ENCODE measurements around the gene USP34. TPM values are rescaled to one million over a fixed set of nuclear protein-coding genes. Genes with fewer than 3 reads are reported as not detected.

Gene USP34
- total RNA-seq, 1 donor from 2014 or later = 93.8 TPM

DNA sequence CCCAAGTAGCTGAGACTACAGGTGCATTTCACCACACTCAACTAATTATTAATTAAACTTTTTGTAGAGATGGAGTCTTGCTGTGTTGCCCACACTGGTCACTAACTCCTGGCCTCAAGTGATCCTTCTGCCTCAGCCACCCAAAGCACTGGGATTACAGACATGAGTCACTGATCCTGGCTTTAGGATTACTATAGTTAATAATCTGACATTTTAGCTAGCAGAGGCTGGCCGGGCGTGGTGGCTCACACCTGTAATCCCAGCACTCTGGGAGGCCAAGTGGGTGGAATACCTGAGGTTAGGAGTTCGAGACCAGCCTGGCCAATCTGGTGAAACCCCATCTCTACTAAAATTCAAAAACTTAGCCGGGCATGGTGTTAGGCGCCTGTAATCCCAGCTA, 39.5 kb downstream of the USP34 start:
- no peak for DNase-seq
- intact Hi-C loops (cut with micrococcal nuclease) = no loop called here
- H3K4me3 Mint-ChIP-seq = no peak overlapping the region
- H3K4me1 Mint-ChIP-seq = peaks cover 34% of the 10 kb centered on the region
- H3K36me3 Mint-ChIP-seq (ENCODE audit: low read depth) = peaks cover 3% of the 10 kb centered on the region
- H3K27me3 Mint-ChIP-seq = no peaks in the 10 kb centered on the region
- no peak overlapping the region for H3K27ac Mint-ChIP-seq
- H3K9me3 Mint-ChIP-seq = no peaks in the 10 kb centered on the region

DNA sequence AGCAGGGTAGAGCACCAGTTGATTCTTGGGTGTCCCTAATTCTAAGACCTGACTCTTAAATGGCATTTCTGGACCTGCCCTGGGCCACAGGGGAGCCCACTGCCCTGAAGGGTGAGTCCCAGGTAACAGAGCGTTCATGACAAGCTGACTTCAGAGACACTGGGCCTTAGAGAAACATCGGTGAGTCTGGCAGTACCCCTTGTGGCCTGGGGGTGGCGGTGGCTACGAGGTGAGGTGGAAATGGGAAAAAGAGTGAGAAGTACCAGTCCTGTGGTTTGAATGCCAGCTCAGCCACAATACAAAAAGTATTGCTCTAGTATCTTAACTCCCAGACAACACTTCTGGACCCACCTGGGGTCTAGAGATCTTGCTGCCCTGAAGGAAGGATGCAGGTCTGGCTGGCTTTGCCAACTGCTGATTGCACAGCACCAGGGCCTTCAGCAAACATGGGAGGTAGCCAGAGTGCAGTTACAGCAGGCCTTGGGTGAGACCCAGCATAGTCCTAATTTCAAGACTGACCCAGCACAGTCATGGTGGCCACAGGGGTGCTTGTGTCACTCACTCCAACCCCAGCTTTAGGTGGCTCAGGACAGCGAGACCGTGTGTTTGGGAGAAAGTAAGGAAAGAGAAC, 44.5 kb downstream of the USP34 start:
- Mint-ChIP-seq H3K27ac (peak overlapping the region; percentile 69), H3K36me3 (ENCODE audit: low read depth) (peaks cover 2% of the 10 kb centered on the region), H3K9me3 (no peaks in the 10 kb centered on the region), H3K27me3 (no peaks in the 10 kb centered on the region), H3K4me1 (peaks cover 40% of the 10 kb centered on the region), H3K4me3 (no peak overlapping the region)
- intact Hi-C loops (cut with micrococcal nuclease) = loop anchor here (1.0 to 10.0 kb wide), 4 partner anchors 44 to 366 kb away; partner anchors contain the start of gene XPO1
- DNase-seq = peak; percentile 89

DNA sequence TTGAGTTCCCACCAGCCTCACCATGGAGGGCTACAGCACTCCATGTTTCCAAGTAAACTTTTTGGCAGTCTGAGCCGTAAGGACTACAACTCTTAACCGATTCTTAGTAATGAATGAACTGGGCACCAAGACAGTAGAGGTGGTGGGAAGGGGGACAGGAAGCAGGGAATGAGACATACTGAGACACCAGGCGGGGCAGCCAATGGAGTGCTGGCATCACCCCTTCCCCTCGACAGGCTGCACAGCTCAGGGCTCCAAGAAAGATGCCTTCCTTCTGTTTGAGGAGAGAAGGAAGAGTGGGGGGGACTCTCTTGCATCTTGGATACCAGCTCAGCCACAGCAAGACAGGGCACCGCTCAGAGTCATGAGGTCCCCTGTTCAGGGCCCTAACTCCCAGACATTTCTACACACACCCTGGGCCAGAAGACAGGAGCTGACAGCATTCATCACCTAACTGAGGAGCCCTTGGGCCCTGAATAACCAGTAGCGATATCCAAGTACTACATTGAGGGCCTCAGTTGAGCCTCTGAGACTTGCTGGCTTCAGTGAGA, 45.2 kb downstream of the USP34 start:
- H3K36me3 Mint-ChIP-seq (ENCODE audit: low read depth) = no peaks in the 10 kb centered on the region
- H3K4me1 Mint-ChIP-seq = peaks cover 43% of the 10 kb centered on the region
- H3K9me3 Mint-ChIP-seq = no peaks in the 10 kb centered on the region
- no peak overlapping the region for H3K4me3 Mint-ChIP-seq
- intact Hi-C loops (cut with micrococcal nuclease) = loop anchor here (1.0 to 10.0 kb wide), 4 partner anchors 45 to 367 kb away; partner anchors contain the start of gene XPO1
- H3K27ac Mint-ChIP-seq = peak overlapping the region; percentile 69
- no peak for DNase-seq
- no peaks in the 10 kb centered on the region for H3K27me3 Mint-ChIP-seq

DNA sequence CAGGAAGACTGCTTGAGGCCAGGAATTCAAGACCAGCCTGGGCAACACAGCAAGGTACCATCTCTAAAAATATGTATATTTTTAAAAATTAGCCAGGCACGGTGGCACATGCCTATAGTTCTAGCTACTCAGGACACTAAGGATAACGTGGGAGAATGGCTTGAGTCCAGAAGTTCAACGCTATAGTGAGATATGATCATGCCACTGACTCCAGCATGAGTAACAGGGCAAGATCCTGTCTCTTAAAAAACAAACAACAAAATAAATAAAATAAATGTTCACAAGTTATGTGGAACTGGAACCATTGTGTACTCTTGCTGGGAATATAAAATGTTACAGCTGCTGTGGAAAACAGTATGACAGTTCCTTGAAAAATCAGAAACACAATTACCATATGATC, 47.2 kb downstream of the USP34 start:
- H3K36me3 Mint-ChIP-seq (ENCODE audit: low read depth) = peaks cover 2% of the 10 kb centered on the region
- H3K27ac Mint-ChIP-seq = no peak overlapping the region
- no peaks in the 10 kb centered on the region for H3K9me3 Mint-ChIP-seq
- intact Hi-C loops (cut with micrococcal nuclease) = loop anchor here (10.0 kb wide), 1 partner anchor 241 kb away; no protein-coding TSS in a partner anchor
- no peak for DNase-seq
- peaks cover 51% of the 10 kb centered on the region for H3K4me1 Mint-ChIP-seq
- no peak overlapping the region for H3K4me3 Mint-ChIP-seq
- no peaks in the 10 kb centered on the region for H3K27me3 Mint-ChIP-seq

DNA sequence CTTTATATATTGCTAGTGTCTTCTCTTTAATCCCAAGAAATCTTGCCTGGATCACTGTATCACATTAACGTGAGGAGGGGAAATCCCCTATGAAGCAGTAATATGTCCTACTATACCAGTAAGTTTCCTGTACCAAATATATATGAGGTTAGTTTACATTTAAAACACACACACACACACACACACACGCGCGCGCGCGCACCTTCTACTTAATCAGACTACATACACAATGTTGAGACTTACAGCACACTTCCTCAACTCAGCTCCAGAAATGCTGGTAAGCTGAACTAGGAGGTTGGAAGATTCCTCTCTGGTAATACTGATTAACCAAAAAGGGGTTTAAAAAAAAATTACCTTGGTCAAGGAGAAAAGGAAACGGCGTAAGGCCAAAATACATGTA, 49.3 kb downstream of the USP34 start:
- H3K27me3 Mint-ChIP-seq = no peaks in the 10 kb centered on the region
- intact Hi-C loops (cut with micrococcal nuclease) = loop anchor here (10.0 kb wide), 1 partner anchor 243 kb away; no protein-coding TSS in a partner anchor
- H3K4me3 Mint-ChIP-seq = no peak overlapping the region
- no peak overlapping the region for H3K27ac Mint-ChIP-seq
- no peaks in the 10 kb centered on the region for H3K9me3 Mint-ChIP-seq
- H3K36me3 Mint-ChIP-seq (ENCODE audit: low read depth) = peaks cover 2% of the 10 kb centered on the region
- peak; percentile 63 for DNase-seq
- H3K4me1 Mint-ChIP-seq = peaks cover 45% of the 10 kb centered on the region

DNA sequence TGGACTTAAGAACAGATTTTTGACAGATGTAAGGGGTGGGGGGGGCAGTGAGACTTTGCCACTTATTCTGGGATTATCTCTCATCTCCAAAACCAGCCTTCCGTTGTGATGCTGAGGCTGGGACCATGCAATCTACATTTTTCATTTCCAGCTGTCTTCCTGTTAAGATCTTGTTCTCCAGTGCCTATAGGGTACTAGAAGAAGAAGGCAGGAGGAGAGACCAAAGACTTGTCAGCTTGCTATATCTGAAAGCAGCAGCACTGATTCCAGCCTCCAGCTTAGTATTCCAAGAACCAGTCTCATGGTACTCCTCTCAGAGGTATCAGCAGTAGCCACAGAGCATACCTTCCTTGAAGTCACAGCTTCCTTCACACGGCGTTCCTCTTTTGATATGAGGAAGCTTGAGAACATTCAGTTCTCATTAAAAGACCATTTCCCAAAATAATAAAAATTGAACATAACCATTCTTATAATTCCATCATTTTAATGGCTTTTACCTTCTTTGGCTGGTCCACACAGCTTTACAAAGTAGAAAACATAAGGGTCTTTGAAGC, 49.8 kb downstream of the USP34 start:
- Mint-ChIP-seq H3K36me3 (ENCODE audit: low read depth) (peaks cover 2% of the 10 kb centered on the region), H3K4me1 (peaks cover 40% of the 10 kb centered on the region), H3K4me3 (no peak overlapping the region), H3K27me3 (no peaks in the 10 kb centered on the region), H3K9me3 (no peaks in the 10 kb centered on the region), H3K27ac (no peak overlapping the region)
- peak; percentile 52 for DNase-seq
- intact Hi-C loops (cut with micrococcal nuclease) = loop anchor here (10.0 kb wide), 1 partner anchor 244 kb away; no protein-coding TSS in a partner anchor

DNA sequence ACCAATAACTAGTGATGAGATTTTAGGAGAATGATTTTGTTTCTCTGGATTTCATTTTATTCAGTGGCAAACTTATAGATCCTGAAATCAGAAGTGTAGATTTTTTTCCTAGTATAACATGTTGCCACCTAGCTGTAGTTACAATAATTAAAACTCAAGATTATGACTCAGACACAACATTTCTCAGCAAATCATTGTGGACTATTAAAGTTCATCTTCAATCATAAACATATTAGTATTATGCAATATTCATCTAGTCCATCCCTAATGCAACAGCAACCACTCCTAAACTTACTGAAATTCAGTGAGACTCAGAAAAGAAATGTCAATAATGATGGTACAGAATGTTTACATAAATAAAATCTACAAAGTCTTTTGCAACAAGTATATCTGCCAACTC, 51.3 kb downstream of the USP34 start:
- Mint-ChIP-seq H3K27ac (no peak overlapping the region), H3K4me3 (no peak overlapping the region), H3K9me3 (no peaks in the 10 kb centered on the region), H3K36me3 (ENCODE audit: low read depth) (peaks cover 2% of the 10 kb centered on the region), H3K27me3 (no peaks in the 10 kb centered on the region), H3K4me1 (peaks cover 30% of the 10 kb centered on the region)
- intact Hi-C loops (cut with micrococcal nuclease) = no loop called here
- DNase-seq = no peak

DNA sequence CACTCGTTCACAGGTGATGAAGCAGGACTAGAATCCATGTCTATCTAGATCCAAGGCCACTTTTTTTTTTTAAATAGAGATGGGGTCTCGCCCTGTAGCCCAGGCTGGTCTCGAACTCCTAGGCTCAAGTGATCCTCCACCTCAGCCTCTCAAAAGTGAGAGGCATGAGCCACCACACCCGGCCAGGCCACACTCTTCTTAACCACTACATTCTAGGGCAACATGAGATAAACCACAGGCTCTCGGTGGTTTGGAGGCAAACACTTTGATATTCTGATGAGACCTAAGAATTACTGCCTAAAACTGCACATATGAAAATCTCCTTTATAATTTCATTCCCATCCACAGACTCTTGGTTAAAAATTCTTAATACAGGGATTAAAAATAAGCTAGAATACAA, 51.8 kb downstream of the USP34 start:
- DNase-seq = peak; percentile 69
- peaks cover 27% of the 10 kb centered on the region for H3K4me1 Mint-ChIP-seq
- intact Hi-C loops (cut with micrococcal nuclease) = no loop called here

DNA sequence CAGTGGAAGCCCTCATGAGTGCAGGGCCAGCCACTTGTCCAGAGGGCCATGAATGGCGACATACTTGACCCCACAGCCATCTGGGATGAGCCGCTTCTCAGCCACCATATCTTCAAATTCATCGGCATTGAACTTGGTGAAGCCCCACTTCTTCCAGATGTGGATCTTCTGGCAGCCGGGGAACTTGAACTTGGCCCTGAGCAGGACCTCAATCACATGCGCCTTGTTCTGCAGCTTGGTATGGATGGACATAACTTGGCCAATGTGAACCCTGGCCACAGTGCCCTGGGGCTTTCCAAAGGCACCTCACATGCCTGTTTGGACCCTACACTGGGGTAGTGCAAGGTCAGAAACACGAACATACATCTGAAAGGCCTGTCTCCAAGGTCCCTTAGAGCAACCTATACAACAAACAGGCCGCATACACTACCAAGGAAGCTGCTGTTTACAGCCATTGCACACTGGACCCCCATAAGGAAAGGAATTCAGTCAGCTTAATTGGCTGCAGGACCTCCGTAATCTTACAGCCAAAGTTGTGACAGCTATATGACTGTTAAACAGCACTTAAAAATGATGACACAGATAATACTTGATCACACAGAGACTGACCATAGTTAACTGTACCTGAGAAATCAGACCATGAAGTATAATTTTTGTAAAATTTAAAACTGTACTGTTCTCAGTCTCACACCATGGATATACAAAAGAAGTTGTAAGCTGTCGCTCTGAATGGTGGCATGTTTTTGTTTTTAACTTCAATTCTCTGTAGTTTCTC, 53.8 kb downstream of the USP34 start:
- intact Hi-C loops (cut with micrococcal nuclease) = no loop called here
- no peak overlapping the region for H3K27ac Mint-ChIP-seq
- H3K4me1 Mint-ChIP-seq = peaks cover 22% of the 10 kb centered on the region
- H3K36me3 Mint-ChIP-seq (ENCODE audit: low read depth) = peaks cover 2% of the 10 kb centered on the region
- no peak overlapping the region for H3K4me3 Mint-ChIP-seq
- no peaks in the 10 kb centered on the region for H3K9me3 Mint-ChIP-seq
- peak; percentile 38 for DNase-seq
- no peaks in the 10 kb centered on the region for H3K27me3 Mint-ChIP-seq

More for the DNA sequence above, 51.8 kb downstream of the USP34 start:
- Mint-ChIP-seq H3K27me3 (no peaks in the 10 kb centered on the region), H3K9me3 (no peaks in the 10 kb centered on the region), H3K36me3 (ENCODE audit: low read depth) (peaks cover 2% of the 10 kb centered on the region), H3K27ac (no peak overlapping the region), H3K4me3 (no peak overlapping the region)

DNA sequence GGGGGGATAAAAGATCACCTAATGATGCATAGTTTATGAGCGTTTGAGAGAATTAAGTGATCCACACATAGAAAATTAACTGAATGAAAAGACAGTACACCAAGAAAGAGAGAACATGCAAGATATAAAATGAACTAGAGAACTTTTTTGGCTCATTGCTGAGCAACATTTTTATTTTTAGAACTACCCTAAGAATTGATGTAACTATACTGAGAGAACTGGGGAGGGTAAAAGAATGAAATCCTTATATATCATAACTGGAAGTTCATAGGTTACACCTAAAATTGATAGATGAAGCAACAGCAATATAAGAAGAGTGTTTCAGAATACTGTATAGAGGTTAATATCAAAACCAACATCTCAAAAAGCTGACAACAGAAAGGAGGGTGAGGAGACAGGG, 55.6 kb downstream of the USP34 start:
- H3K27me3 Mint-ChIP-seq = no peaks in the 10 kb centered on the region
- H3K36me3 Mint-ChIP-seq (ENCODE audit: low read depth) = peaks cover 8% of the 10 kb centered on the region
- no peak overlapping the region for H3K27ac Mint-ChIP-seq
- no peak for DNase-seq
- no peaks in the 10 kb centered on the region for H3K9me3 Mint-ChIP-seq
- intact Hi-C loops (cut with micrococcal nuclease) = no loop called here
- H3K4me1 Mint-ChIP-seq = peaks cover 23% of the 10 kb centered on the region
- H3K4me3 Mint-ChIP-seq = no peak overlapping the region

DNA sequence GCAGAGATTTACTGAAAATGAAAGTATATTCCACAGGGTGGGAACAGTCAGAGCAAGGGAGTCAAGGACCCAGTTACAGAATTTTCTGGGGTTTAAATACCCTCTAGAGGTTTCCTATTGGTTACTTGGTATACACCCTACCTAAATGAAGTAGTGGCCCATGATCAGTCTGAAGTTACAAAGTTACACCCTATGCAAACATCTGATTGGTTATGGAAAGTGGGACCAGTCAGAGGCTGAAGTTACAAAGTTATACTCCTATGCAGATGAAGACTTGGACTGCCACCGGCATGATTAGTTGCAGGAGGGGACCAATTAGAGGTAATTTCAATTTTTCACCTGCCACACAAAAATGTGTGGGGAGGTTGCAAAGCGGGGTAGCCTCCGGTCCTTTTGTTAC, 56.2 kb downstream of the USP34 start:
- no peak overlapping the region for H3K4me3 Mint-ChIP-seq
- intact Hi-C loops (cut with micrococcal nuclease) = no loop called here
- H3K27ac Mint-ChIP-seq = no peak overlapping the region
- H3K36me3 Mint-ChIP-seq (ENCODE audit: low read depth) = peaks cover 10% of the 10 kb centered on the region
- peaks cover 23% of the 10 kb centered on the region for H3K4me1 Mint-ChIP-seq
- DNase-seq = no peak
- H3K9me3 Mint-ChIP-seq = no peaks in the 10 kb centered on the region
- H3K27me3 Mint-ChIP-seq = no peaks in the 10 kb centered on the region

DNA sequence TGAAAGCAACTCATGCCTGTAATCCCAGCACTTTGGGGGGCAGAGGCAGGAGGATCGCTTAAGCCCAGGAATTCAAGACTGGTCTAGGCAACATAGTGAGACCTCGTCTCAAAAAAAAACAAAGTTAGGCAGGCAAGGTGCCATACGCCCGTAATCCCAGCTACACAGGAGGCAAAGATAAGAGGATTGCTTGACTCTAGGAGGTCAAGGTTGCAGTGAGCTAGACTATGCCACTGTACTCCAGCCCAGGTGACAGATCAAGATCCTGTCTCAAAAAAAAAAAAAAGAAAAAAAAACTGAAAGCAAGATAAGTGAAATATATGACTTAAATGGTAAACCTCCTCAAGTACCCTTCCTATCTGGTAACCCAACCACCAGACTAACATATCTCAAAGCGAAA, 59.8 kb downstream of the USP34 start:
- peaks cover 13% of the 10 kb centered on the region for H3K36me3 Mint-ChIP-seq (ENCODE audit: low read depth)
- no peak overlapping the region for H3K27ac Mint-ChIP-seq
- H3K27me3 Mint-ChIP-seq = no peaks in the 10 kb centered on the region
- H3K4me1 Mint-ChIP-seq = peaks cover 14% of the 10 kb centered on the region
- intact Hi-C loops (cut with micrococcal nuclease) = no loop called here
- H3K4me3 Mint-ChIP-seq = no peak overlapping the region
- DNase-seq = no peak
- H3K9me3 Mint-ChIP-seq = no peaks in the 10 kb centered on the region

DNA sequence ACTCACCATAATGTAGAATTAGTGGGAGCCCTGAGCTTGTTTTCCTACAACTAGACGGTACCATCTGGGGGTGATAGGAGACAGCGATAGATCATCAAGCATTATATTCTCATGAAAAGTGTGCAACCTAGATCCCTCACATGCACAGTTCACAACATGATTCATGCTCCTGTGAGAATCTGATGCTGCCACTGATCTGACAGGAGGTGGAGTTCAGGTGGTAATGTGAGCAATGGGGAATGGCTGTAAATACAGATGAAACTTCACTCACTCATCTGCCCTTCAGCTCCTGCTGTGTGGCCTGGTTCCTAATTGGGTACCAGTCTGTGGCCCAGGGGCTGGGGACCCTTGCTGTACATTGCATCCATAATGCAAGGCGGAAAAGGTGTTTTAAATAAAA, 60.7 kb downstream of the USP34 start:
- intact Hi-C loops (cut with micrococcal nuclease) = no loop called here
- no peak overlapping the region for H3K27ac Mint-ChIP-seq
- no peak overlapping the region for H3K4me3 Mint-ChIP-seq
- H3K9me3 Mint-ChIP-seq = no peaks in the 10 kb centered on the region
- H3K27me3 Mint-ChIP-seq = no peaks in the 10 kb centered on the region
- peaks cover 19% of the 10 kb centered on the region for H3K36me3 Mint-ChIP-seq (ENCODE audit: low read depth)
- no peak for DNase-seq
- H3K4me1 Mint-ChIP-seq = peaks cover 14% of the 10 kb centered on the region

DNA sequence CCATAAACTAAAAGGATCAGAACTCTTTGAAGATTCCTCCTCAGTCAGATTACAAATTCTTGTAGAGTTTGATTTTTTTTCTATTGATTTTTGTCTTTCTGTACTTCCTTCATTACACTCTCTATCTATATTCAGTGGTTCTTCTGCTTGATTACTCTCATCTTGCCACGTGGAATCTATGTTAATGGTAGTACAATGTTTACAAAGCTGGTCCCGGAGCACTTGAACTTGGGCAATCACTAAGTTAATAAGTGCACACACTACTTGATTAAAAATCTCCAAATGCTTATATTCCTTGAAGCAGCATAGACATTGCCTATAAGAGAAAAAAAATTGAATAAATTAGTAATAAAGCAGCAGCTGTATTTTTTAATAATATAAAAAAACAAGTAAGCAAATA, 65.1 kb downstream of the USP34 start:
- Mint-ChIP-seq H3K4me1 (peaks cover 5% of the 10 kb centered on the region), H3K4me3 (no peak overlapping the region), H3K27me3 (no peaks in the 10 kb centered on the region), H3K36me3 (ENCODE audit: low read depth) (peaks cover 21% of the 10 kb centered on the region), H3K27ac (peak overlapping the region; percentile 1), H3K9me3 (no peaks in the 10 kb centered on the region)
- no peak for DNase-seq
- intact Hi-C loops (cut with micrococcal nuclease) = no loop called here
